HT-29 (cell line): ENCODE data around the gene VANGL1. TPM values are rescaled to one million over a fixed set of nuclear protein-coding genes. Genes with fewer than 3 reads are reported as not detected.
A peak's percentile ranks its signal among the peaks of the same experiment; 100 is the strongest.
"Not testable (repeated sequence)": the region's sequence is repeated elsewhere in the genome, so short reads cannot be mapped to it uniquely, and the experiment has no call there.

Source experiments
- DNase-seq: peaks from one replicate; pipeline ENCODE4 v3.0.0-alpha.2; 2015; ENCODE audit warnings: low spot score
- total RNA-seq: library from RNA; depleted of rRNA; stranded (reverse); fragments of >200 nt; shearing (Covaris generic); gene quantifications from 2 replicates; pipeline ENCODE4 v1.2.3, GENCODE V29; 2014; rRNA removed

Gene VANGL1
- total RNA-seq, result 26.6 and 27.6 TPM in 2 replicates

DNA sequence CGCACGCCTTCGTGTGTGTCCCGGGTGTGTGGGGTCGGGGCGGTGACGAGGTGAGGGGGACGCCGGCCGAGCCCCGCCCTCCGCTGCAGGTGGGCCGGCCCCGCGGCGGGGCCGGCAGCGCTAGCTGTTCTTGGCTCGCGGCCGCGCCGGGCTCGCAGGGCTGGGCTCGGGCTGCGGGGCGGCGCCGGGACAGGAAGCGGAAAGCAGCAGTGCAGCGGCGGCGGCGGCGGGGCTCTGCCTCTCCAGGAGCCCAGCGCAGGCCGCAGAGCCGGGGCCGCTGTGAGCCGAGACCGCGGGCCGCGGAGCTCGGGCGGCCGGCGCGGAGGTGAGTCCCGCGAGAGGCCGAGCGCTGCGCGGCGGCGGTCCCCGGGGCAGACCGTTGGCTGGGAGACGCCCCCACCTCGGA lies at the start of gene VANGL1:
Gene VANGL1 (plus strand): TSS at position 209 of the 406 bp plus-strand sequence. CDS start 9,444 bp downstream, outside the sequence.
- peak; percentile 77 for DNase-seq

DNA sequence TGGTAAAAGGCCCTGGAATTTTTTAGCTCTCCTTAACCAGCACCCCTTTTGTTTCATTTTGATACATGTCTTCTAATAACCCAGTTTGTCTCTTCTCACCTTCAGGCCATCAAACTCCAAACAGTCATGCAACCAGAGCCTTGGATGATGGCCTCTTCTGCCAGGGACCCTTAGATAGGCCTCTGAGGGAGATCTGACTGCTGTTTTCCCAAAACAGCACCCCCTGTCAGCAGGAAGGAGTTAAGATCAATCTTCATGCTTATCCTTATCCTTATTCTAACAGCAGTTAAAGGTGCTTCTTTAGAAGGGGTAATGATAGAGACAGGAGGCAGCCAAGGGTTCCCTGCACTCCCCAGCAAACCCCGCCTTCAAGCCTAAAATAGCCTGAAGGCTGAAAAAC lies 49.5 kb upstream of the VANGL1 start:
- DNase-seq, result no peak

DNA sequence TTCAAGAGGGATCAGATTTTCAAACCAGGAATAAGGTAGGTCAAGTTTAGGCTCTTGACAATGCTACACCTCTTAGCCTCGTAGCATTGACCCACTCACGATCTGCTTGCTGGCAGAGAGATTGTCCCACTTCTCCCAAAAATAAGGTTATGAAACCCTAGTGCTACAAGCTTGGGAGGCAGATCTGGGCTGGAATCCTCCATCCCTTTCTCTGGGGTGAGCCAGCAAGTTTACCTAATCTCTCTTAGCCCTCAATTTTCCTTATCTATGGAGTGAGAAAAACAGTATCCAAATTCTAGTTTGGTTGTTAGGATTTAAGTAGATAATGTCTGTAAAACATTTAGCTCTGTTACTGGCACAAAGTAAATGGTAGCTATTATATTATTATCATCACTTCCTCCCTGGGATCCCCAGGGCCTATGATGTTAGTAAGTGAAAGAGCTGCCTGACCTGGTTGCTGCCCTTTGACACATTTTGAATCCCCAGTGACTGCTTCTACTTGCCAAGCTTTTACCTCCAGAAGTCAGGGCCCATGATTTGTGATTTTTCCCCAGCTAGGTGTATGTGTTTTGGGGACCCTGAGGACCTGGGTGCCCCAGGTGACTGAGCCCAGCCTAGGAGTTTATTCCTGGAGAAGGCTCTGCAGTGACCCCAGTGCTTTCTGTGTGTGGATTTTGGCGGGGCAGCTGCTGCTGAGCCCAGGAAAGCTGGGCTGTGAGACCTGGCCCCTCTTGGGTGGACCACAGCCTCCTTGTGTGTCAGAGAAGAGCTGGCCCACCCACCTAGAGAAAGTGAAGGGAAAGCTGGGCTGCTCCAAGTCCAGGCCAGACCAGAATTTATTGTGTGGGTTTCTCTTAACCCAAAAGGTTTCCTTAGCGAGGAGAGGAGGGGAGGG lies 48.2 kb upstream of the VANGL1 start:
- no peak for DNase-seq

DNA sequence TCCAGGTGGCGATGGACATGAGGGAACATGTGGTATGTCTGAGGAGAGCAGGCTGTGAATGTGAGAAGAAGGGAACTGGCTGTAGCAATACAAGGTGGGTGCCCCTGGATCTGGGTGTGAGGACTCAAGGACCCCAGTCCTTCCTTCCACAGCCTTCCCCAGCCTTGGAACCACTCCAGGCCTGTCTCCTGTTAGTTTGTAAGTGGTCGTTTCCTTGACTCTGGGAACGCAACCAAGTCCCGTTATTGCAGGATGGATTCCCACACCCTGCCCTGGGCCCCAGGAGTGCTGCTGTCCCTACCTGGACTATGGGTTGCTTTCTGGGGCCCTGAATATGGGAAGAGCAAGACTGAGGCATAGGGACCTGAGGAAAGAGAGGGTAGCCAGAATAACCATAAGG lies 47.2 kb upstream of the VANGL1 start:
- DNase-seq, result no peak

DNA sequence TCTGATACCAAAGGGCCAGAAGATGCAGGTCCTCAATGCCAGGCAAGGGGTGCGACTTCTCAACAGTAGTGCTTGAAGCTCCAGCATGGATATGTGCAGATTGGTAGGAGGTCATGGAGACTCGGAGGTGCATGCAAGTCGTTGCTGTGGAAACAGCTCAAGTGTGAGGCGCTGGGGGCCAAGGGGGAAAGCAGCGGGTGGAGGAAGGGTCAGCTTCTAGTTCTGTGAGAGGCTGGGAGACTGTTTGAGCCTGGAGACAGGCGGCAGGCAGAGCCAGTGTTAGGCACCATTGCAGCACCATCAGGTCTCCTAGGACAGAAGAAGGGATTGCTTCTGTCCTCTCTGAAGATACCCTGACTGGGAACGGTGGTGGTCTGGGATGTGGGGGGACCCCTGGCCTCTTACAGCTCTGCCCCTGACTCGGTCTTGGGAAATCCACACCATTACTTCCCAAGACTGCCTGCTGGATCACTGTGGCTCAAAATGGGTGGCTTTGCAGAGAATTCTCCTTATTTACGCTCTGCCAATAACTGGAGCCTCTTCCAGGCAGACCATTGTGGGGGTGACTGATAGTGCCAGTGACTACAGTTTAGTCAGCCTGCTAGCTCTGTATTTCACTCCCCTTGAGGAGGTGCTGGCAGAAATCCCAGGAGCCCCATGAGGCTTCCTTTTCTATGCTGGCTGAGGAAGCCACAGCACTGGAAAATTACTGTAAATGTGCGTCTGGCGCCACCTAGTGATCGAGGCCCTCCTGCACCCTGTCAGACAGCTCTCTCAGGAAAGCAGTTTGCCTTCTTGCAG lies 46.3 kb upstream of the VANGL1 start:
- peak; percentile 94 for DNase-seq

DNA sequence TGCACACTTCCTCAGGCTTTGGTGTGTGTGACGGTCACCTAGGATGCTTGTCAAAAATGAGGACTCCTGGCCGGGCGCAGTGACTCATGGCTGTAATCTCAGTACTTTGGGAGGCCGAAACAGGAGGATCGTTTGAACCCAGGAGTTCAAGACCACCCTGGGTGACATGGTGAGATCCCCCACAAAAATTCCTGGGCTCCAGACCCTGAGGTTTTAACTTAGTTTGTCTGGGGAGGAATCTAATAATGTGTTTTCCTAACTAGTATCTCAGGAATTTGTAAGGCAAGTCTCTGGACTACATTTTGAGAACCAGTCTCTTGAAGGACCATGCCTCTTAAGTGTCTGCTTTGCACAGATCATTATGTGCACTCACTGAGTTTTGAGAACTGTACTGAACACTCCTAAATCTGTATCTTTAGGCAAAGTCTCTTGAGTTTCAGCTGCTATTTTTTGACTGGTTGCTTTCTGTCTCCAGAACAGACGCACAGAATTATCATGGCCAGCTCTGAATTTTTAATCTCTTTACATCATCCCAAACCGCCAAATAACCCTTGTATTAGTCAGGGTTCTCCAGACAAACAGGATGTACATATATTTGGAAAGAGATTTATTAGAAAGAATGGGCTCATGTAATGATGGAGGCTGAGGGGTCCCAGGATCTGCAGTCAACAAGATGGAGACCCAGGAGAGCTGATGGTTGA lies 45.5 kb upstream of the VANGL1 start:
- DNase-seq, result no peak

DNA sequence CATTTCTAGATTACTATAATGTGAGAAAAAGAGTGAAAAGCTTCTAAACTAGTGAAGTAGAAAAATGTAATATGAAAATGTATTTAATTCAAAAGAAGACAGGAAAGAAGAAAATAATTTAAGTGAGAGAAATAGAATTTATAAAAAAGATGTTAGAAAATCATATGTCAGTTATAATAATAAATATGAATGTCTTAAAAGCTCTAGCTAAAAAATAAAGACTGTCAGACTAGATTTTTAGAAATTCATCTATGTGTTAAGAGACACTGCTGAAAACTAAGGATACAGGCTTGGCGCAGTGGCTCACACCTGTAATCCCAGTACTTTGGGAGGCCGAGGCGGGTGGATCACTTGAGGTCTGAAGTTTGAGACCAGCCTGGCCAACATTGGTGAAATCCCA lies 37.3 kb upstream of the VANGL1 start:
- DNase-seq, result no peak

DNA sequence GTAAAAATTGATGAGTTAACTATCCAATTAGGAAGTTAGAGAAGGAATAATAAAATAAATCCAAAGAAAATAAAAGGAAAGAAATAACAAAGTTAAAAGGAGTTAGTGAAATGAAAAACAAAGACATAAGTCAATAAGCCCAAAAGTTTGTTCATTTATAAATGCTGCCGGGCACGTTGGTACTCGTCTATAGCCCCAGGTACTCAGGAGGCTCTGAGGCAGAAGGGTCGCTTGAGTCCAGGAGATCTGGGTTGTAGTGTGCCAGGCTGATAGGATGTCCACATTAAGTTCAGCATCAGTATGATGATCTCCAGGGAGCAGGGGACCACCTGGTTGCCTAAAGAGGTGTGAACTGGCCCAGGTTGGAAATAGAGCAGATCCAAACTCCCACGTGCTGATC lies 35.5 kb upstream of the VANGL1 start:
- no peak for DNase-seq

DNA sequence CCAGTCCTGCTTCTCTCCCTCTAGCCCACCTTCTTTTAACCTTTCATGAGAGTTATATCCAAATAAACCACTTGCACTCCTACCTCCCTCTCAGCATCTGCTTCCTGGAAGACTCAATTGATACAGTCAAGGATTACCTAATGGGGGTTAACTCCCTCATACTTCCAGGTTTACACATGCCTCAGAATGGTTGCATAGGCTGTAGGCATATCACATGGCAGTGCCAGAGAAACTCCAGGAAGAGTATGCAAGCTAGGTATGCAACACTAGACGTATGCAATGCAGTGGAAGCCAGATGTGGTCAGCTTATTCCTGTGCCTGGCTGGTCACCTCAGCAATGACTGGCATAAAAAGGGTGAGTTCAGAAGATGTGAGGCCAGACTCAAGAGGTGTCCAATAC lies 32.7 kb upstream of the VANGL1 start:
- no peak for DNase-seq

DNA sequence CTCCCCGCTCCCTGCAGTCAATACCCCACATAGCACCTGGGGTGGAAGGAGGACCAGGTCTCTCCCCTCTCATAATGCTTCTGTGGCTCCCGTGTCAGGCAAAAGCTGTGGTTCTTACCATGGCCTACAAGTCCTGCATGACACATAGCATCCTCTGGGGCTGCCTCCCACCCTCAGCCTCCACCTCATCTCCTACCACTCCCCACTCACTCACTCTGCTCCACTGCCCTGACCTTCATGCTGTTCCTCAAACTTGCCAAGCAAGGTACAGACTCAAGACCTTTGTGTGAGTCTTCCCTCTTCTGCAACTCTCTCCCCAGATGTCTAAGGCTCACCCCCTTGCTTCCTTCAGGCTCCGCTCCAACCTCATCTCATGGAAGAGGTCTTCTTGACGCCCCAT lies 28.0 kb upstream of the VANGL1 start:
- DNase-seq, result no peak

DNA sequence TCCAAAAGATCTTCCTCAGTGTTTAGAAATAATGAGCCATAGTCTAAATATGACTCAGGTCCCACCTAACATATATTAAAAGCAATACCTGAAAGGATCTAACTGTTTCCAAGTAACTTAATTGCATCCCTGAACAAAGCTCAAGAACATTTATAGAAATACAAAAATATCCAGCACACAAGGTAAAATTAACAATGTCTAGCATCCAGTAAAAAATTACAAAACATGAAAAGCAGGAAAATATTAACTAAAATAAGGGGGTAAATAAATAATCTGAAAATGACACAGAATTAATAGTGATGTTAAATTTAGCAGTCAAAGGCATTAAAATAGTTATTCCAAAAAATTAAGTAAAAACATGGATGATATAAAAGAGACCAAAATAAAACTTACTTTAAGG lies 21.3 kb upstream of the VANGL1 start:
- no peak for DNase-seq

DNA sequence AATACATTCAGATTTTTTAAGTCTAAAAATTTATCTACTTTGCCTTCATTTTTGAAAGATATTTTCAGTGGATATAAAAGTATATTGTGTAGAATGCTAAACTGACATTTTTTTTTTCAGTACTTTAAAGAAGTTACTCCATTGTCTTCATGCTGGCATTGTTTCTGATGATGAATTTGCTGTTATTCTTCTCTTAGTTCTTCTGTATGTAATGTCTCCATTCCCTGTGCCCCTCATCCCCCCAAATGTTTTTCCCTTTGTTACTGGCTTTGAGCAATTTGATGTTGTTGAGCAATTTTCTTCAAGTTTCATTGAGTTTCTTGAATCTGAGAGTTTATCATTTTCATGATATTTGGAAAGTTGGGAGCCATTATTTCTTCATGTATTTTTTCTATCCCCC lies 20.8 kb upstream of the VANGL1 start:
- no peak for DNase-seq

DNA sequence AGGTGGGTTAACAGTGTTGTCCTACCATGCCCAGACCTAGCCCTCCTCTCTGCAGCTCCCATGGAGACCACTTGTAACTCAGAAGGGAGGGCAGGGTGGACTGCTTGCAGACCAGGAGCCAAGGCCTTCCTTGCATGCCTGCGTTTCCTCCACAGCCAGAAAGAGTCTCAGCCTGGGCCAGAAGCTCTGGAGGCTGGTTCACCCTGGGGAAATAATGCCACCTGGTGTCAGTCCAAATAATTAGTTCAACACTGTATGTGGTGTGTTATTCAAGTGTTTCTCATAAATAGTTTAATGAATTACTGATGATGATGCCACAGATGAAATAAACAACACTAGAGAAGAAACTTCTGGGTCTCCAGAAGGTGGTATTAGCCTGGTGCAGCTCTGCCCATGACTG lies 16.9 kb upstream of the VANGL1 start:
- DNase-seq, result peak; percentile 30

DNA sequence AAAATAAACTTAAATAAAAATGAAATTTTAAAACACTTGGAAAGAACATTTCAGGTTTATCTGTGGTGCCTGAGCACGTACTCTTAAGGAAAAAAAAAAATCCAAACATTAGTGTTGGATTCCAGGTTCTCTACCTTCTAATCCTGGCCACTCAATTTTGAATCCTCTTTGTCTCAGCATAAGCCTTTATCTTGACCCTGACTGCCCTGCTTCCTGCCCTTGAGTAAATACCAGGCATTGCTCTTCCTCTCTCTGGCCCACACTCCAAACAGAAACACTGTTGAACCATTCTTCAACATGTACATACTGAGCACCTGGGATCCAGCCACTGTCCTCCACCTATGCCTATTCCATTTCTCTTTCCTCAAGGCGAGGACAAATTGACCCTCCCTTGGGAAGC lies 11.4 kb upstream of the VANGL1 start:
- no peak for DNase-seq

DNA sequence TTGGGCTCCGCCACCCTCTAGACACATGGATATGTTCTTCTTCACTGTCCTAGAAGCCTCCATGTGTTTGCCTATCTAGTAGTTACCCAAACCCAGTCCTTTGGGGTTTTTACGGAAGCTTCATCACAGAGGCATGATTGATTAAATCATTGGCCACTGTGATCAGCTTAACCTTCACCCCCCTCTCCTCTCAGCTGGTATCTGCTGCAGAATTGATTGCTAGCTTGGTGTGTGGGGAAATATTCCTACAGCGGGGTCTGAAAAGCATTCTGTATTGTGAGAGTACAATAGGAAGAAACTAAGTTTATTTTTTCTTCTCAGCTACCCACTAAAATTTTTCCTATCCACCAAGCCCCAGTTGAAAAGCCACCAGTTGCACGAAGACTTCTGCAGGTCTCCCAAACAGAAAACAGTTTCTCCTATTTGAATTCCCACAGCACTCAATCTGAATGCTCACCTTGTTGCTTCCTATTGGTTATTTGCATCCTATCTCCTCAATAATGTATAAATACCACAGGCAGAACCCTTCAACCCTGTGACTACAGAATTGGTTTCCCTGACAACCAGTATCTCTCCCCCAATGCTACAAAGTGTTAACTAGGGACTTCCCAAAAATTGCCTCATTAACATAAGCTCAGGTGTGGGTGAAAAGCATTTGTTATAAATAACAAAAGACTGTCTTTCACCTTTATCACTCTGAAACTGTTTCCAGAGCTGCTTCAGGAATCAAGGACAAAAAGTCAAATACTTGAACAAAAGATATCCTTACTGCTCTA lies 9.3 kb upstream of the VANGL1 start:
- DNase-seq, result no peak

DNA sequence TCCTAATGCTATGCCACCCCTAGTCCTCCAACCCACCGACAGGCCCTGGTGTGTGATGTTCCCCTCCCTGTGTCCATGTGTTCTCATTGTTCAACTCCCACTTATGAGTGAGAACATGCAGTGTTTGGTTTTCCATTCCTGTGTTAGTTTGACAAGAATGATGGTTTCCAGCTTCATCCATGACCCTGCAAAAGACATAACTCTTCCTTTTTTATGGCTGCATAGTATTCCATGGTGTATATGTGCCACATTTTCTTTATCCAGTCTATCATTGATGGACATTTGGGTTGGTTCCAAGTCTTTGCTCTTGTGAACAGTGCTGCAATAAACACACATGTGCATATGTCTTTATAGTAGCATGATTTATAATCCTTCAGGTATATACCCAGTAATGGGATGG lies 8.2 kb upstream of the VANGL1 start:
- not testable (repeated sequence) for DNase-seq

DNA sequence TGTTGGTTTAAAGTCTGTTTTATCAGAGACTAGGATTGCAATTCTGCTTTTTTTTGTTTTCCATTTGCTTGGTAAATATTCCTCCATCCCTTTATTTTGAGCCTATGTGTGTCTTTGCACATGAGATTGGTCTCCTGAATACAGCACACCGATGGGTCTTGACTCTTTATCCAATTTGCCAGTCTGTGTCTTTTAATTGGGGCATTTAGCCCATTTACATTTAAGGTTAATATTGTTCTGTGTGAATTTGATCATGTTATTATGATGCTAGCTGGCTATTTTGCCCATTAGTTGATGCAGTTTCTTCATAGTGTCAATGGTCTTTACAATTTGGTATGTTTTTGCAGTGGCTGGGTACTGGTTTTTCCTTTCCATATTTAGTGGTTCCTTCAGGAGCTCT lies 4.5 kb upstream of the VANGL1 start:
- DNase-seq, result not testable (repeated sequence)

DNA sequence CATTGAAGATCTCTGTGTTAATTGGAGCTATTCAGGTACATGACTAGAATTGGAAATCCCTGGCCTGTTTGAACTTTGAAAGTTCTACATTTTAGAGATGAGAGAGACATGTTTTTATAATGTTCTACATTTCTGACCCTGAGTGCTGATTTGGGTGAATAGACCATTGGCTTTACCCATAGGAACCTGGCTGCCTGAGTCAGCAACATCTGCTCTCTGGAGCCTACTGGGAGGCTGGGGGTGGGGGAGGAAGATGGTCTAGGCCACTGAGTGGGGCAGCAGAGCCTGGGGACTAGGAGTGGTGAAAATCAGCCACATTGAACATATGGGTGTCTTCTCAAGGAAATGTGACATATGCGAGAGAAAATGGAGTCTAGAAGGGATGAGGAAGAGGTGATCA lies 1.4 kb upstream of the VANGL1 start:
- no peak for DNase-seq

DNA sequence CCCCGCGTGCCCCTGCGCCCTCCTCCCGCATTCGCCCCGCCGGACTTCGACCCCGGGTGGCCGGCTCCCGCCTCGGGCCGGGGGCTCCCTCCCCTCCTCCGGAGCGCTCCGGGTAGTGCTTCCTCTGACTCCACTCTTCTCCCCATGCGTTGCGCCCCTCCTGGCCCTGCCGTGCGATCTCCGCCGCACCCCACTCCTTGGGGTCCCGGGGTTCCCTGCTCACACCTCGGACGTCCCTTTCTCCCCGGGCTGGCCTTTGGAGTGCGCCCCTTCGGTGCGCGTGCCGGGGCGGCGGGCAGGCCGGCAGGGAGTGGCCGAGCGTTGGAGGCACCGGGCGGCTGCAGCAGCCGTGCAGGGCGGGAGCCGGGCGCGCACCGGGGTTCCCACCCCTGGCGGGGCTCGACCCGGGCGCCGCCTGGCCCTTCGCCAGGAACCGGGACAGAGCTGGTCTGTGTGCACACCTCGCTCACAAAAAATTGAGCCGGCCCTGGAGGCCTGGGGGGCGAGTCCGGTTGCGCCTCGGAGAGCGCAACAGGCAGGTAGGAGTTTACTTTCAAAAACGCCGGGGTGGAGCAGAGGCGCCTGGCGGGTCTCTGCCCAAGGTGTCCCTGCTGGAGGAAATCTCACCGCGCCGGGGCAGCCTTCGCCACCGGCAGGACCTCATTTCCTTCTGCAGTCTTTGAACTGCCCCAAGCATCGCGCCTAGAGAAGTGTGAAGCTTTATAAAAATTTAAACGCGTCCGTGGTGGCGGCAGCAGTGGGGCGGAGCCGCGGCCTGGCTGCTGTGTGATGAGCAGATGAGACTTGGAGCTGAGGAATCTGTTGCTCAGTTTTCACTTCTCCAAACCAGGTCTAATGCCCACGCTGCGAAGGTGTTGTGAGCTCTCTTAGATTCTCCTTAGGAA lies 650 bp downstream of the VANGL1 start:
- DNase-seq, result peak; percentile 85

DNA sequence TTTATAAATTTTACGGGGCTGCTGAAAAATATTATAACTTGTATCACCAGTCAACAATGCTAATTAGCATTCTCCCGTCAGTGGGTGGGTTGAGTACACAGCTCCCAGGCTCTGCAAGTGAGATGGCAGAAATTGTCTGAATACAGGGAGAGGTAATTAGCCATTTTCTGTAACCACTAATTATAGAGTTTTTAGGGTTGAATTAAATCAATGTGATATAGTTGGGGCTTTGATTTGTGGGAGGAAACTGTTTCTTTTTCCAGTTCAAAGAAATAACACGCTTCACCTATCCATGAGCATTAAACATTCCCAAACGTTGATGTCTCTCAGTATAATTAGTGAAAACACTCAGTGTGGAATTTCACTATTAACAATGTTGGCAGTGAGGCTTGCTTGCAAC lies 1.5 kb downstream of the VANGL1 start:
- DNase-seq, result no peak
